Measurements from ENCODE around the gene MTIF3. TPM values are rescaled to one million over a fixed set of nuclear protein-coding genes. Genes with fewer than 3 reads are reported as not detected.

Gene MTIF3
- polyA plus RNA-seq, 3 donors = 58.8 to 88.8 (median 71.7) TPM

DNA sequence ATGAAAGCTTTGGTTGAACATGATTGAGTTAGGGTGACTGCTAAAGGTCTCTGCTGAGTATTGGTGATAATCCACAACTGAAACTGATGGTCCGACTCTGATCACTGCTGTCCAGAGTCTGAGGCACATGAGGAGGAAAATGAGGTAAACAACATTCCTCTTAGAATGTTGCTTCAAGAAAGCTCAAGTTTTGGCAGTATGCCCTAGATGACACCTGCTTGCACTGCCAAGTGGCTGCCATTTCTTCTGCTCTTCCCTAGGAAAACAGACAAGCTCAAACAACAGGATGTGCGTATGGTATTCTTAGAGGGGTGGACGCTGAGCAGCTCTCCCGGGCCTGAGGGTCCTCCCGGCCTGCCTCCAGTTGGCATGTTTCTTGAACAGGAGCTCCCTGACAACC, 15.2 kb upstream of the MTIF3 start:
- WGBS, 3 donors = 62 to 86% (median 69%) methylated on average over 5 of the region's 5 CpGs
- no peak overlapping the region for H3K27ac ChIP-seq (ENCODE audit: low read depth, low read length)

DNA sequence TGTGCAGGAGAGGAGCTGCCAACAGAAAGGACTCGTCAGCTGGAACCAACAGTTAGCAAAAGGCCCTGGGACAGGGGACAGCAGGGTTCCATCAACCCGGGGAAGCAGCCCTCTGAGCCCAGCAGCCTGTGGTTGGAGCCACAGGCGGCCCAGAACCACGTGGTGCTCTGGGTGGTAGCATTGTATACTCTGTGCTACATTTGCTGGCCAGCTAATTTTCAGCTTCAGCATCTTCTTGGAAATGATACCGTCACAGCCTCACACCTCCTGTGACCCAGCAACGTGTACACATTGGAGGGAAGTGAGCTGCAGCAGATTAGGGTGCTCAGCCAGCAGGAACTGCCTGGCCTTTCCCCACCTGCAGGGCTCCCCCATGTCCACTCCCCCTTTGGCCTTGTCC, 13.1 kb upstream of the MTIF3 start:
- 71 to 78% (median 75%) methylated on average over 6 of the region's 6 CpGs for WGBS, 3 donors
- H3K27ac ChIP-seq (ENCODE audit: low read depth, low read length) = no peak overlapping the region

- WGBS, 3 donors = 79 to 88% (median 86%) methylated on average over 12 of the region's 12 CpGs
- no peak overlapping the region for H3K27ac ChIP-seq (ENCODE audit: low read depth, low read length)
Measured at GRCh38 chr13:27461940-27462584, 11.7 kb upstream of the MTIF3 start.

- WGBS, 3 donors = 10 to 15% (median 13%) methylated on average over 5 of the region's 5 CpGs
- H3K27ac ChIP-seq (ENCODE audit: low read depth, low read length) = no peak overlapping the region
Measured at GRCh38 chr13:27455331-27455855, 5.0 kb upstream of the MTIF3 start.

GRCh38 chr13:27450921-27451471, 632 bp upstream of the MTIF3 start:
- 0 to 1% (median 1%) methylated on average over 34 of the region's 34 CpGs for WGBS, 3 donors
- H3K27ac ChIP-seq (ENCODE audit: low read depth, low read length) = peak overlapping the region; percentile 44

DNA sequence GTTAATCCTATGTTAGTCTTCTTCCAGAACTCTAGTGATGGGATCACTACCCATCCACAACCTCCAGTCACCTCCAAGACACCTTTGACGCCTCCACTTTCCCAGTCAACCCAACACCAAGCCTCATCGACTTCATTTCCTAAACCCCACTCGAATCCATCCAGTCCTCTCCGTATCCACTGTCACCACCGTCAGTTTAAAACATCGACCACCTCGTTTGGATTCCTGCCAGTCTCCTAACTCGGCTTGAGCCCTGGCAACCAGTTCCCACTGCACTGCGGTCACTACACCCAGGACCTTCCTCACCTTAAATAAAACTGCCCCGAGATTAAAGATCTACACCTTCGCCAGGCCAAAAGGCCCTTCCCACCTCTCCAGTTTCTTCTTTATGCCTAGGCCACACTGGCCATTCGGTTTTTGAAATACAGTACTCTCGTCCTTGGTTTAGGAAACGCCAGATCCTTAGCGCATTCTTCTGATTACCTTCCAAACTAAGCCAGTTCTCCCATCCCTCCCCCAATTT, 1.2 kb downstream of the MTIF3 start:
- 26 to 46% (median 45%) methylated on average over 15 of the region's 15 CpGs for WGBS, 3 donors
- H3K27ac ChIP-seq (ENCODE audit: low read depth, low read length) = no peak overlapping the region

DNA sequence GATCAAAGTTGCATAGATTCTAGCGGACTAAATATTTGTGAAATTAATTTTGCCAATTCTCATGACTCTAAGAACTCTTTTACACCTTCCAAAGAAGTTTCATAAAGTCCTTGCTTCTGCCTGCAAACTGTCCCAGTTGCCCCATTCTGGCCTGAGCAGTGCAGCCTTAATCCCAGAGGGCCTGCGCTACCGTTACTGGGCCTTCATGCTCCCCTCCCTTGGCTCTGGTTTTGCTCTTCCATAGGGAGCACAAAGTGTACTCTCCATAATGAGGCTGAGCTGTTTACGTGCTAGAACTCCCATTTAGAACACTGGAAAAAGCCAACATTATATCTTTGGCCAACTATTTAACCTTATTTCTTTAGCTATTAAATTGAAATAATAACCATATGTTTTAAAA, 2.1 kb downstream of the MTIF3 start:
- no peak overlapping the region for H3K27ac ChIP-seq (ENCODE audit: low read depth, low read length)
- 56 to 66% (median 61%) methylated on average over 4 of the region's 4 CpGs for WGBS, 3 donors

GRCh38 chr13:27446986-27447583, 3.3 kb downstream of the MTIF3 start:
- H3K27ac ChIP-seq (ENCODE audit: low read depth, low read length) = no peak overlapping the region
- WGBS, 3 donors = 37 to 67% (median 46%) methylated on average over 7 of the region's 7 CpGs

DNA sequence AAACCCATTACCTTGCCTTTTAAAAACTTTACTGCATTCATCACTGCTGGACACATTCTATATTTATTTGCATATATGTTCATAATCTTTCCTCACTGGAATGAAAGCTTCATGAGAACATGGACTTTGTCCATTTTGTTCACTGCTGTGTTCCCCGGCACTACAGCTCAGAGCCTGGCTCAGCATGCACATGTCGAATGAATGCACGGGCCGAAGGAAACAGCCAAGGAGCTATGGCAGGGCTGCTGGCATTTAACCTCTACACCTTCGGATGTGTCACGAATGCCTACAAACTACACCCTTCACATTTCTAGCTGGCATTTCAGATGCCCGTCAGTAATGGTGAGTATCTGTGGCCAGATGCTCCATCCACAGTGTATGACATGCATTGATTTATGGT, 7.6 kb downstream of the MTIF3 start:
- WGBS, 3 donors = 87 to 90% (median 89%) methylated on average over 7 of the region's 7 CpGs
- no peak overlapping the region for H3K27ac ChIP-seq (ENCODE audit: low read depth, low read length)

DNA sequence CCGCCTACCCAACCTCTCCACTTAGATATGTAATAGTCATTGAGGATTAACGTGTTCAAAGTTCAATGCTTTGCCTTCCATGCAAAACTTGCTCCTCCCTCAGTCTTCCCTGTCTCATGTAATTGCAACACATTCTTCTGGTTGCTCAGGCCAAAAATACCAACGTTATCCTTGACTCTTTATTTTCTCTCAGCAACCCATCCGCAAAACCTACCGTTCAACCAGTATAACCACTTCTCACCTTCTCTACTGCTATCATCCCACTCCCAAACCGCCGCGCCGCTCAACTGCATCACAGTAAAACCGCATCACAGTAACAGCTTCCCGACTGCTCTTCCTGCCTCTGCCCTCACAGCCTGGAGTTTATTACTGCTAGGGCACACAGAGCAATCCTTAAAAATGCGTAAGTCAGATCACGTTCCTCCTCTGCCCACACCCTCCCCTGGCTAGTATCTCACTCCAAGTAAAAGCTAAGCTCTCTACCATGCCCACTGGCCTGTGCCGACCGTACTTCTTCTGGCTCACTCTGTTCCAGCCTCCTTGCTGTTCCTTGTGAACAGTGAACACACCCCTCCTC, 8.2 kb downstream of the MTIF3 start:
- H3K27ac ChIP-seq (ENCODE audit: low read depth, low read length) = no peak overlapping the region
- 47 to 75% (median 58%) methylated on average over 15 of the region's 15 CpGs for WGBS, 3 donors

DNA sequence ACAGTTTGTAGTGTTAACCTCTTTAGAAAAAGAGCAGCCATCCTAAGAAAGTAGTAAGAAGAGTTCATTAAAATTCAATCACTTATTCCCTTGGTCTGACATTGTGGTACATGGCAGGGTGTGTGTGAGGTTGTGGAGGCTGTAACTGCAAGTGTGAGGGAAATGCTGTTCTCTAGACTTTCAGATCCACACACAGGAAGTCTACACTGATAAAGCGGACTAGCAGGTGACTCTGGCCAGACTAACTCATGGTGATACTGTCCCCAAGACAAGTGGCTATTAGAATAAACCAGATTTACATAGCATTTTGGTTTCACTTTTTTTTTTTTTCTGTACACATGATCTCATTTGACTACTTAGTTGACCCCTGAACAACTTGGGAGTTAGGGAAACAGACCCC, 10.0 kb downstream of the MTIF3 start:
- 82 to 96% (median 84%) methylated on average over 1 of the region's 1 CpG for WGBS, 3 donors
- H3K27ac ChIP-seq (ENCODE audit: low read depth, low read length) = no peak overlapping the region

DNA sequence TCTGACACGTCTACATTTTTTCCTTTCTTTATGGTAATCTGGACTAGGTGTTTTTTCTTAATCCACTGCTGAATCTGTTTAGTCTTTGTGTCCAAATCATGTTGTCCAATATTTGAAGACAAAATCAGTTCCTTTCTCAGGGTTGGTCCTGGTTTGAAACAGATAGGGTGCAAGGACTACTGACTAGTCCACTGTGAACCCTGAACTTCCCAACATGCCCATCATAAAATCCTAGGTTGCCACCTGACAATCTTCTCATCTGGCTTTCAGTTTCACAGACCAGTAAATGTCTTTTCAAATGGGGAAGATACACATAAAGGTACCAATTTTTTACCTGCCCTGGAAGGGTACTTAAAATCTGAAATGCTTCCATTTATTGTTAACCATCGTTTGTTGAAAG, 13.2 kb downstream of the MTIF3 start:
- WGBS, 3 donors = 88 to 92% (median 89%) methylated on average over 2 of the region's 2 CpGs
- H3K27ac ChIP-seq (ENCODE audit: low read depth, low read length) = no peak overlapping the region

DNA sequence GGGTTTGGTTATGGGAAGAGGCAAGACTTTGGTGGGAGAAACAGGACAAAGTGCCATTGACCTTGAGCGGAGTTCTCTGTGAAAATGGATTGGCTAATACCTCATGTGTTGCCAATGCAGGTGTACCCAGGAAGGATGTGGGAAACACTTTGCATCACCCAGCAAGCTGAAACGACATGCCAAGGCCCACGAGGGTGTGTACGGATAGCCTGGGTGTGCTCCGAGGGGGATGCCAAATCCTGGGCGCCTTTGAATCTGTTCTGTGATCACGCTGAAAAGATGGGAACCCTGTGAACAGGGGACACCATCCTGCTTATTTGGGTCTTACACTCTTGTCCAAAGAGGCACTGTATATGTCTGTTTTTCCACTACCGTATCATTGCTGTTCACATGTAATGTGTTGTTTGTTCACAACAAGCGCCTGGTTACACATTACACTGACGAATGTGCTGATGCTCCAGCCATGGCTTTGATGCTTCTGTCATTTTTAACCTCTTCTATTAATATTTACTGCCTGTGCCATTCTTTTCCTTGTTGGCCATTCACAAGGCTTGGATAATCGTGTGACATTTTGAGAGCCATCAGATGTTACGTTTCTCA, 17.7 kb downstream of the MTIF3 start:
- H3K27ac ChIP-seq (ENCODE audit: low read depth, low read length) = no peak overlapping the region
- WGBS, 3 donors = 69 to 81% (median 73%) methylated on average over 12 of the region's 12 CpGs

DNA sequence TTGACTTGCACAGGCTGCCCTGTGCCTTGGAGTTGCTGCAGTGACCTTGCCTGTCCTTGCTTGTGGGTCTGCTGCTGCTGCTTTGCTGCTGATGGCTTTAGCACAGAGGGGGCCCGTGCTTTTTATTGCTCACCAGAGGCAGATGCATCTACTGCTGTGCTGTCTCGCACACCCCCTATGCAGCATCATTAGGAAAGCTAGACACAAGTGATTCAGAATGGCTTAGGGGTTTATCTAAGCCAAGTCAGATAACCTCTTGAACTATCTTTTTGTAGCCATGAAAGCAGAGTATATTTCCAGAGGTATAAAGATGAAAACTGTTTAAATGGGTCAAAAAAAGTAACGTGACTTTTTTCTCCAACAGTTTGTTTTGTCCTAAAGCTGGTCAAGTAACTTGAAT, 18.2 kb downstream of the MTIF3 start:
- H3K27ac ChIP-seq (ENCODE audit: low read depth, low read length) = no peak overlapping the region
- WGBS, 3 donors = 79 to 84% (median 83%) methylated on average over 3 of the region's 3 CpGs

GRCh38 chr13:27428160-27428559, 22.2 kb downstream of the MTIF3 start:
- H3K27ac ChIP-seq (ENCODE audit: low read depth, low read length) = no peak overlapping the region
- 84 to 94% (median 84%) methylated on average over 5 of the region's 5 CpGs for WGBS, 3 donors

DNA sequence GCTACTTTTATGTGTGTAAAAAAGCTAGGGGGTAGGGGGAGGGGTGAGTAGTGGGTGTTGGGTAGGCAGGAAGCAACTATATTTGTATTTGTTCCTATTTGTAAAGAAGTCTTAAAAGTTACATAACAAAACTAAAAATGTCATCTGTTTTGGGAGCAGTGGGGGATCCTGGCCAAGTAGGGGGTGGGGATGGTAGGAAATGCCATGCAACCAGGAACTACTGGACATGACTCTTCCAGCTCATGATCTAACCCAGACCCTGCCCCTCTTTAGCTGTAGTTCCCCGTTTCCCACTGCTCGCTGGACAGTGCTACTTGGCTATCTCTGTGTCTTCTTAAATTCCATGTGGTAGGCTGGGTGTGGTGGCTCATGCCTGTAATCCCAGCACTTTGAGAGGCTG, 22.7 kb downstream of the MTIF3 start:
- H3K27ac ChIP-seq (ENCODE audit: low read depth, low read length) = no peak overlapping the region
- WGBS, 3 donors = 50 to 76% (median 59%) methylated on average over 2 of the region's 2 CpGs

DNA sequence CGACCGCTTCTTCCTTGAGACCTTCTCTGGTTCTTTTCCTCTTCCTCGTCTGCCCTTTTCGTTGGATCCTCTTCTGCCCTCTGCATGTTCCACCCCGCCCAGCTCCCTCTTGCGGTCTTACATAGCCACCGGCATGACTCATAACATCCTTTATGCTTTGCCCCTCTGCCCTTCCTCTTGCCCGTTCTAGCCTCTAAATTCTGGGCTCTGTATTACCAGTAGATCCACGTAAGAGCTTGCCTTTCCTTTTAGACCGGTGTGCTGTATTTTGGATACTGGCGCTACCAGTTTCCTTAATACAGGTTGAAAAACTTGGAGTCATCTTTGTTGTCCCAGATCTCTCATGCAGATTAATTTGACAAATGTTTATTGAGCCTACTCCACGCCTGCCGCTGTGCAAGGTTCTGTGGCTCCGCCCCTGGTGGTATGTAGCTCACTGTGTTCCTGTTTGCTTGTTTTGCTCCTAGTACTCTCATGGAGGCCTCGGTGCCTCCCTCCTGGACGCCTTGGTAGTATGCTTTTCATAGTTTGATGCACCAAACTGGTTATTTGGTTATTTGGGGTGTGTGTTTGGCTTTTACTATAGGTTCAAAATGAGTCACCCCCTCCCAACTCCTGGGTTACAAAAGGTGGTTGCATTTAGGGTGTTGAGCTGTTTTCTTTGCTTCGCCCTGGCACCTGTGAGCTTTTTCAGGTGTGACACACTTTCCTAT, 24.3 kb downstream of the MTIF3 start:
- H3K27ac ChIP-seq (ENCODE audit: low read depth, low read length) = peak overlapping the region; percentile 71
- WGBS, 3 donors = 14 to 17% (median 15%) methylated on average over 17 of the region's 17 CpGs

- WGBS, 3 donors = 17 to 24% (median 18%) methylated on average over 13 of the region's 13 CpGs
Measured at GRCh38 chr13:27425158-27425917, 25.0 kb downstream of the MTIF3 start.

More at GRCh38 chr13:27425158-27425917, 25.0 kb downstream of the MTIF3 start:
- peak overlapping the region; percentile 71 for H3K27ac ChIP-seq (ENCODE audit: low read depth, low read length)

Data from adipose tissue (tissue), 3 donors.